HepG2 (cell line): ENCODE results near the gene ALKBH4. TPM values are rescaled to one million over a fixed set of nuclear protein-coding genes. Genes with fewer than 3 reads are reported as not detected.

Experiments used
- ATAC-seq: fragments of 200-7000 bp; cut with Tn5 transposase; 3 replicates; pipeline ENCODE4 v1.9.1; 2020; ENCODE audit warnings: mild to moderate bottlenecking, moderate library complexity
- BruUV-seq: library from RNA; stranded (reverse); fragments of 400-500 nt; replicated peaks from 2 replicates; lab custom pipeline; 2021; lab: Mats Ljungman, UMichigan
- CTCF ChIA-PET: fragments of 300-600 bp; formaldehyde crosslinking; extraction: SDS; loops from one replicate; lab custom pipeline; 2021; ENCODE audit warnings: low total read pairs, inconsistent platforms, low intra/inter-chr PET ratio; lab: Yijun Ruan, JAX
- POLR2A ChIA-PET: fragments of 350-600 bp; sonication (Branson Sonifier 250); formaldehyde crosslinking; loops from one replicate; lab custom pipeline; 2020; ENCODE audit warnings: antibody characterized with exemption, inconsistent platforms; lab: Yijun Ruan, JAX
- DNase-seq: peaks from one replicate; pipeline ENCODE4 v3.0.0-alpha.2; 2015; ENCODE audit warnings: low spot score
- FAIRE-seq: peaks from 3 replicates; lab custom pipeline; 2011; peaks lifted over from hg19 to GRCh38; lab: Jason Lieb, UNC
- H2AFZ ChIP-seq: one replicate; pipeline ENCODE4 v1.6.1; 2011; ENCODE audit warnings: low read length, inconsistent platforms
- H3K27ac ChIP-seq: fragments of 300-600 bp; 3 replicates; pipeline ENCODE4 v1.8.0; 2011; ENCODE audit warnings: mixed run types, mild to moderate bottlenecking, mixed read lengths, low read length, inconsistent platforms; ENCODE audit not compliant: insufficient read depth; ENCODE audit errors: extremely low read length
- H3K27me3 ChIP-seq, 2 experiments: fragments of 200-600 bp in 1 of 2; 2 replicates in 1 of 2; 3 replicates in 1 of 2; pipeline versions ENCODE4 v1.6.0 to v1.8.0; 2011; ENCODE audit warnings: low read length in 2 of 2, mild to moderate bottlenecking in 2 of 2, moderate library complexity in 2 of 2, inconsistent platforms in 1 of 2; ENCODE audit not compliant: insufficient read depth in 2 of 2, control insufficient read depth in 1 of 2
- H3K36me3 ChIP-seq, 2 experiments: fragments of 200-600 bp in 1 of 2; replicated peaks in 1 of 2; 2 replicates in 1 of 2; 3 replicates in 1 of 2; pipeline versions ENCODE4 v1.5.1 to v1.8.0; 2011; ENCODE audit warnings: low read length in 2 of 2, inconsistent platforms in 1 of 2; ENCODE audit not compliant: insufficient read depth in 2 of 2, control insufficient read depth in 1 of 2
- H3K4me1 ChIP-seq: 2 replicates; pipeline ENCODE4 v1.5.1; 2012; ENCODE audit warnings: low read length, inconsistent platforms; ENCODE audit not compliant: insufficient read depth
- H3K4me2 ChIP-seq: 2 replicates; pipeline ENCODE4 v1.6.0; 2011; ENCODE audit warnings: low read depth, low read length, inconsistent platforms
- H3K4me3 ChIP-seq, 3 experiments: fragments of 200-600 bp in 1 of 3; sonication (generic), shearing (Covaris generic) in 1 of 3; replicated peaks in 1 of 3; 2 replicates each; pipeline ENCODE4 v1.5.1; 2011 to 2016; ENCODE audit warnings: low read length in 3 of 3, inconsistent platforms in 2 of 3, low read depth in 2 of 3, mild to moderate bottlenecking in 2 of 3, control low read depth in 1 of 3, mixed read lengths in 1 of 3; ENCODE audit not compliant: insufficient read depth in 1 of 3
- H3K79me2 ChIP-seq: one replicate; pipeline ENCODE4 v1.6.1; 2011; ENCODE audit warnings: low read length, inconsistent platforms; ENCODE audit not compliant: insufficient read depth
- H3K9ac ChIP-seq: 2 replicates; pipeline ENCODE4 v1.6.0; 2011; ENCODE audit warnings: mild to moderate bottlenecking, low read depth, low read length, inconsistent platforms; ENCODE audit not compliant: insufficient read depth
- H3K9me3 ChIP-seq: 2 replicates; pipeline ENCODE4 v1.5.1; 2012; ENCODE audit warnings: mild to moderate bottlenecking, low read length
- H4K20me1 ChIP-seq: 2 replicates; pipeline ENCODE4 v1.6.0; 2011; ENCODE audit warnings: inconsistent platforms, mild to moderate bottlenecking, low read length, moderate library complexity; ENCODE audit not compliant: insufficient read depth
- CERS6 ChIP-seq: sonication (generic); formaldehyde crosslinking; IDR thresholded peaks from 2 replicates; pipeline ENCODE4 v1.5.0; 2020; ENCODE audit warnings: missing genetic modification reagents
- GATA4 ChIP-seq: sonication (generic); IDR thresholded peaks from 2 replicates; pipeline ENCODE4 v1.6.1; 2016; ENCODE audit warnings: antibody characterized with exemption, low read depth, borderline replicate concordance
- HNRNPLL ChIP-seq: fragments of 200-400 bp; formaldehyde crosslinking; IDR thresholded peaks from 2 replicates; pipeline ENCODE4 v1.6.1; 2017; ENCODE audit warnings: mild to moderate bottlenecking, low read depth, low read length; ENCODE audit not compliant: poor library complexity, severe bottlenecking
- MBD4 ChIP-seq: IDR thresholded peaks from 2 replicates; pipeline ENCODE4 v1.6.1; 2012; ENCODE audit warnings: low read length, inconsistent platforms, borderline replicate concordance
- NFIB ChIP-seq: sonication (generic); formaldehyde crosslinking; IDR thresholded peaks from 2 replicates; pipeline ENCODE4 v1.9.0; 2021; ENCODE audit warnings: missing genetic modification reagents, mild to moderate bottlenecking, borderline replicate concordance
- PRMT3 ChIP-seq: sonication (generic); formaldehyde crosslinking; IDR thresholded peaks from 2 replicates; pipeline ENCODE4 v1.8.1; 2022; ENCODE audit warnings: low read depth, mild to moderate bottlenecking, moderate library complexity, missing genetic modification reagents, borderline replicate concordance
- RFXAP ChIP-seq: sonication (generic); formaldehyde crosslinking; IDR thresholded peaks from 2 replicates; pipeline ENCODE4 v1.4.0; 2020; ENCODE audit warnings: missing genetic modification reagents, borderline replicate concordance
- RNF2 ChIP-seq: fragments of 450-650 bp; conservative IDR thresholded peaks from 2 replicates; pipeline ENCODE4 v1.6.1; 2016; ENCODE audit warnings: low read depth
- SMYD3 ChIP-seq: sonication (generic); formaldehyde crosslinking; IDR thresholded peaks from 2 replicates; pipeline ENCODE4 v1.8.1; 2023; ENCODE audit warnings: mild to moderate bottlenecking, missing genetic modification reagents
- TFDP1 ChIP-seq: IDR thresholded peaks from 2 replicates; pipeline ENCODE4 v1.6.1; 2016; ENCODE audit warnings: missing compliant biosample characterization, missing genetic modification reagents, borderline replicate concordance
- THYN1 ChIP-seq: sonication (generic); formaldehyde crosslinking; IDR thresholded peaks from 2 replicates; pipeline ENCODE4 v1.8.1; 2023; ENCODE audit warnings: low read depth, mild to moderate bottlenecking, moderate library complexity, missing genetic modification reagents, borderline replicate concordance
- ZNF207 ChIP-seq: fragments of 450-650 bp; IDR thresholded peaks from 2 replicates; pipeline ENCODE4 v1.6.1; 2016; ENCODE audit warnings: antibody characterized with exemption, borderline replicate concordance
- ZNF550 ChIP-seq: sonication (generic); formaldehyde crosslinking; IDR thresholded peaks from 2 replicates; pipeline ENCODE4 v1.4.0; 2020; ENCODE audit warnings: mild to moderate bottlenecking, missing genetic modification reagents, borderline replicate concordance
- ZNF616 ChIP-seq: sonication (generic); formaldehyde crosslinking; IDR thresholded peaks from 2 replicates; pipeline ENCODE4 v1.5.0; 2020; ENCODE audit warnings: low read depth, mild to moderate bottlenecking, missing genetic modification reagents
- WGBS: methylation state at CpG from one replicate; pipeline ENCODE4 v1.1.6; 2017; ENCODE audit warnings: low lambda C conversion rate; 5-methylcytosine and 5-hydroxymethylcytosine counted together
- in situ Hi-C: cut with HindIII; loops from 2 replicates; pipeline ENCODE4 v1.10.0; 2017; ENCODE audit warnings: low pct_unique_long_range_greater_than_20kb; ENCODE audit not compliant: extremely low pct_ligation_motif_present
- intact Hi-C: fragments of 100-400 bp; cut with micrococcal nuclease; formaldehyde crosslinking; loops from one replicate; pipeline ENCODE4 v1.10.0; 2022; ENCODE audit not compliant: unreplicated experiment
- polyA plus RNA-seq, 8 experiments: library from polyadenylated mRNA; depleted of rRNA in 3 of 8; stranded (reverse) in 7 of 8; unstranded in 1 of 8; fragments of >200 nt; fragmentation: Illumina TruSeq in 4 of 8; extraction: Trizol in 4 of 8; gene quantifications; 2 replicates each; pipeline versions ENCODE4 v1.2.1 to v1.2.3, GENCODE V29; 2011 to 2016; ENCODE audit warnings: low read depth in 4 of 8, missing spikeins in 1 of 8, mixed read lengths in 1 of 8; ENCODE audit not compliant: insufficient read depth in 1 of 8
- total RNA-seq, 5 experiments: library from RNA; depleted of rRNA; stranded (reverse); fragments of >200 nt; fragmentation: Illumina TruSeq; extraction: Trizol; gene quantifications; 2 replicates each; pipeline ENCODE4 v1.2.3, GENCODE V29; 2016; ENCODE audit warnings: low read depth in 1 of 5

Gene ALKBH4
- total and polyA plus RNA-seq, 2 of the 13 experiments (the other 11 are each of a cell fraction or from before 2014, with no cell fraction given): 2.6 to 8.8 TPM

GRCh38 chr7:102436118-102436517 lies 28.5 kb downstream of the ALKBH4 start:
- no peak overlapping the region for H3K9ac ChIP-seq
- 92% methylated on average over 10 of the region's 10 CpGs for WGBS
- POLR2A ChIA-PET: no interaction called here
- FAIRE-seq (no peak), DNase-seq (no peak), ATAC-seq (no peak)
- no peak overlapping the region for H3K4me3 ChIP-seq
- no peak overlapping the region for H3K4me2 ChIP-seq
- TF ChIP-seq ZNF616 (CRISPR knock-in tag) (no peak), THYN1 (CRISPR knock-in tag) (no peak), MBD4 (no peak), RFXAP (CRISPR knock-in tag) (no peak), PRMT3 (CRISPR knock-in tag) (no peak), TFDP1 (CRISPR knock-in tag) (no peak), ZNF550 (CRISPR knock-in tag) (no peak), GATA4 (no peak), NFIB (CRISPR knock-in tag) (no peak), ZNF207 (no peak), RNF2 (no peak), HNRNPLL (no peak), SMYD3 (CRISPR knock-in tag) (no peak), CERS6 (CRISPR knock-in tag) (no peak)
- H3K36me3 ChIP-seq: no peaks in the 10 kb centered on the region
- H3K27me3 ChIP-seq: no peaks in the 10 kb centered on the region
- H3K79me2 ChIP-seq: no peaks in the 10 kb centered on the region
- no peaks in the 10 kb centered on the region for H4K20me1 ChIP-seq
- CTCF ChIA-PET: no interaction called here
- intact Hi-C loops (no loop called here), in situ Hi-C loops (no loop called here)
- H3K9me3 ChIP-seq: no peaks in the 10 kb centered on the region
- H3K27ac ChIP-seq: no peak overlapping the region
- no peak overlapping the region for H2AFZ ChIP-seq
- peaks cover 41% of the 10 kb centered on the region for H3K4me1 ChIP-seq
- no TSS peak for BruUV-seq
